GM03348 (cell line): ENCODE measurements around the gene CFAP410.
"Not testable (repeated sequence)": the region's sequence is repeated elsewhere in the genome, so short reads cannot be mapped to it uniquely, and the experiment has no call there.

Experiments used
- DNase-seq: peaks from one replicate; pipeline ENCODE4 v3.0.0; 2012; ENCODE audit warnings: low spot score

CFAP410 gene

DNA sequence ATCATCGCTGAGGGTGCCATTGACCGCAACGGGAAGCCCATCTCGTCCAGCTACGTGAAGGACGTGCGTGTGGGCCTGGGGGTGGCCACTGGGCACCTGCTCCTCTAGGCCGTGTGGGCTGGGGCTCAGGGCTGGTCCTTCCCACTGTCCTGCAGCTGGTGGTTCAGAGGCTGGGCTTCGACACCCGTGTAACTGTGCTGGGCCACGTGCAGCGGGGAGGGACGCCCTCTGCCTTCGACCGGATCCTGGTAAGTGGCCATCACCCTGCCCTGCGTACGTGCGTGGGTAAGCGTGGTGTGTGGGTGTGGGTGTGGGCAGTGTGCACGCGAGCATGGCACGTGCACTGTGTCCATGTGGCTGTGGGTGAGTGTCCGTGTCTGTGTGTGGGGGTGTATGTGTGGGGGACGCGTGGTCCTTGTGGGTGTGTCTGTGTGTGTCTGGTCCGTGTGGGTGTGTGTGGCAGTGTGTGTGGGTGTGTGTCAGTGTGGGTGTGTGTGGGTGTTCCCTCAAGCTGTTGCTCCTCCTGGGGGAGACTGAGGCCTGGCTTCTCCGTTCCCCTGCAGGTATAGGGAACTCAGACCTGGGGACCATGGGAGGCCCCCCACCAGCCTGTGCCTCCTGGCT, 22.8 kb downstream of the CFAP410 start:
- no peak for DNase-seq

DNA sequence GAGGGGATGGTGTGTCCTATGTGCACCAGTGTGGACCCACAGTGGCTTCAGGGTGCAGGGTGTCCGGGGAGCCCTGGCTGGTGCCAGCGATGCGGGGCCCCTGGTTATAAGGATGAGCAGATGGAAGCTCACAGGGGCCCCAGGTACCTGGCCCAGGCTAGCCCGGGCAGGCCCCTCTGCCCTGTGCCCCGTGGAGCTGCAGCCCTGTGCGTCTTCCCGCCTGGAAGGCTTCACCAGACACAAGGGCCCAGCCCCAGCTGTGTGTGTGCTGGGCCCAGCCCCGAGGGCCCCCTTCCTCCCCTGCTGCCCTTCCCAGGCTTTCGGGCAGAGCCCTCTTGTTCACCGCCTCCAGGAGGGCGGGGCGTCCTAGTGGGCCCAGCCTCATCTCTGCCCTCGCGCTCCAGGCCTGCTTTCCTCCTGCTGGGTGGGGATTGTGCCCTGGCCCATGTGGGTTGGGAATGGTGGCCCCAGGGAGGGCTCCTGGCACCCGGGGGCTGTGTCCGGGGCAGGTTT, 23.4 kb downstream of the CFAP410 start:
- DNase-seq, result no peak

DNA sequence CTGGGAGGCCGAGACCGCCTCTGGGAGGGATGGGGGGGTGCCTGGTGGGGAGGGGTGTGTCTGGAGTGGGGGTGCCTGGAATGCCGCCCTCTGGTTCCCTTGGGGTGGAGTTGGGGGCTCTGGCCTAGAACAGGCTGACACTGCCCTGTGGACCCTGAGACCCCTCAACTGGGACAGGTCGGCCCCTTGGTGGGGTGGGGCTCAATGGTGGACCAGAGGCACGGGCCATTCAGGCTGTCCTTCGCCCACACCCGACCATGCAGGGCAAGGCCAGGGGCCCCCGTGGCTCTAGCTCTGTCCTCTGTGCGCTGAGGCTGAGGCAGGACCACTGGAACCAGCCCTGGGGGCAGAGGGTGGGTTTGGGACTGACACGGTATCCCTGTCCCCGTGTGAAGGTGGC, 24.6 kb downstream of the CFAP410 start:
- DNase-seq, result no peak

DNA sequence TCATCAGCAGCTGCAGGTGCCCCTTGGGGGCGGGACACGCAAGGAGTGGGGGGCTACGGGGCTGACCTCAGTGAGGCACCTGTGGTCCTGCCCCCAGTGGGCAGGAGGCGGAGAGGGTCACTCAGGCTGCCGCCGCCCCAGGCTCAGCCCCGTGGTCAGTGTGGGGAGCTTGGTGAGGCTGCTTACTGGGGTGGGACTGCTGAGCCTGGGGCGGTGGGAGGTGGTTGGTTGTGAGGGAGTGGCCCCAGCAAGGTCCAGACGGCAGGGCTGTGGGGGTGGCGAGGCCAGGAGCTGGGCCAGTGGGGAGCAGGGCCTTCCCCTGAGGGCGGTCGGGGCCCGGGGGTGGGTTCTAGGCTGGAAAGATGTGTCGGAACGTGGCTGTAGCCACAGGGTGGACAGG, 25.1 kb downstream of the CFAP410 start:
- no peak for DNase-seq

DNA sequence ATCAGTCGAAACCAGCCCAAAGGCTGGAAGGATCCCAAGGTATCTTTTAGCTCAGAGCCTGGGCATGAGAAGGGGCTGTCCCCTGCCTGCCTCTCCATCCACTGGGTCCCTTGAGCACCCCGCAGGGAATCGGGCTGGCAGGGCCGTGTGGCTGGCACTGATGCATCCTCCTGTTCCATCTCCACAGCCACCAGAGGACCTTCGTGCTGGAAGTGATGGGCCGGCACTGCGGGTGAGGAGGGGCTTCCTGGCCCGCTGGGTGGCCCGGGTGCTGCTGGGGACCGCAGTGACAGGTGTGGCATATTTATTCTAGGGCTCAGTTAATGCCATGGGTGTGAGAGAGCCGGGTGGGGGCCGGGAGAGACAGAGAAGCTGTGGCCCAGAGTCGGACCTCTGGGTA, 25.7 kb downstream of the CFAP410 start:
- DNase-seq, result no peak

DNA sequence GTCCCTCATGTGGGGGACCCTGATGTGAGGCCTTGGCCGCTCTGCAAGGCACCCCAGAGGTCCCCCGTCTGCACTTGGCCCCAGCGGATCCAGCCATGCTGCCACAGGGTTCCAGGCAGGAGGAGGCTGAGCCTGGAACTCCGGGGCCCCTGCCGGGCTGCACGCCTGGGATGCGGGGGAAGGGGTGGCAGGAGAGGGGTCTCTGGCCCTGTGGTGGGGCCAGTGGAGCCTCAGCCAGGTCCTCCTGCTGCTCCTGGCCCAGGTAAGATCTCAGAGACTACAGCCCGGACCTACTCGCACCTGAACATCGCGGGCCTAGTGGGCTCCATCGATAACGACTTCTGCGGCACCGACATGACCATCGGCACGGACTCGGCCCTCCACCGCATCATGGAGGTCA, 26.5 kb downstream of the CFAP410 start:
- no peak for DNase-seq

DNA sequence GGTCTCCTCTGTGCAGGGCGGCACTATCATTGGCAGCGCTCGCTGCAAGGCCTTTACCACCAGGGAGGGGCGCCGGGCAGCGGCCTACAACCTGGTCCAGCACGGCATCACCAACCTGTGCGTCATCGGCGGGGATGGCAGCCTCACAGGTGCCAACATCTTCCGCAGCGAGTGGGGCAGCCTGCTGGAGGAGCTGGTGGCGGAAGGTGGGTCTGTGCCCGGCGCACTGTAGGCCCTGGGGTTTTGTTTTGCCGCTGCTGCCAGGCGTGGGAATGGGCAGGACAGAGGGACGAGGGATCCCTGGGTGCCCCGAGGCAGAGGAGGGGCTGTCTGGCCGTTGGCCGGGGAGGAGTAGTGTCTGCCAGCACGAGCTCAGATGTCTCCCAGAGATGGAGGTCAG, 27.1 kb downstream of the CFAP410 start:
- DNase-seq, result no peak

DNA sequence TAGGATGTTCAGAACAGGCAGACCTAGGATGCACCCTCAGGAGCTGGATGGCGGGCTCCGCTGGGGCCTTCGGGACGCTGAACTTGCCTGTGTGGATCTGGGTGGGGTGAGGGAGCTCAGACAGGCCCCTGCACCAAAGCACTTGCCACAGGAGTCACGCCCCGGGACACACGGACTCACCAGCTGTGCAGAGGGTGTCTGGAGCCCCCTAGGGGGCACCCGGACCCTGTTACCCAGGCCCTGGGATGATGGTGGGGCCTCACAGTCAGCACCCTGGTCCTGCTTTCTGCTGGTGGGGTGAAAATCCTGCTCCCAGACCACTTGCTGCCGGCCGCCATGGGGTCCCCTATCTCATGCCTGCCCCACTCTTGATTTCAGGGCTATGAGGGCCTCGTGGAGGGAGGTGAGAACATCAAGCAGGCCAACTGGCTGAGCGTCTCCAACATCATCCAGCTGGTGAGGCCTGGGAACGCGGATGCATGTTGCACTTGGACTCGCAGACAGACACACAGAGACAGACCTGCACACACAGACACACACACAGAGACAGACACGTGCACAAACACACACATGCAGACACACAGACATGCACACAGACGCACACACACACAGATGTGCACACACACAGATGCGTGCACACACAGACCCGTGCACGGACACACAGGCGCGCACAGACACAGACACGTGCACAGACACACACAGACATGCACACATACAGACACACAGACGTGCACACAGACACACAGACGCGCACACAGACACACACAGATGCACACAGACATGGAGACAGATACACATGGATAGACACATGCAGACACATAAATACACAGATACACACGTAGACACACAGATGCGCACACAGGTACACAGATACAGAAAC, 28.3 kb downstream of the CFAP410 start:
- DNase-seq, result no peak

DNA sequence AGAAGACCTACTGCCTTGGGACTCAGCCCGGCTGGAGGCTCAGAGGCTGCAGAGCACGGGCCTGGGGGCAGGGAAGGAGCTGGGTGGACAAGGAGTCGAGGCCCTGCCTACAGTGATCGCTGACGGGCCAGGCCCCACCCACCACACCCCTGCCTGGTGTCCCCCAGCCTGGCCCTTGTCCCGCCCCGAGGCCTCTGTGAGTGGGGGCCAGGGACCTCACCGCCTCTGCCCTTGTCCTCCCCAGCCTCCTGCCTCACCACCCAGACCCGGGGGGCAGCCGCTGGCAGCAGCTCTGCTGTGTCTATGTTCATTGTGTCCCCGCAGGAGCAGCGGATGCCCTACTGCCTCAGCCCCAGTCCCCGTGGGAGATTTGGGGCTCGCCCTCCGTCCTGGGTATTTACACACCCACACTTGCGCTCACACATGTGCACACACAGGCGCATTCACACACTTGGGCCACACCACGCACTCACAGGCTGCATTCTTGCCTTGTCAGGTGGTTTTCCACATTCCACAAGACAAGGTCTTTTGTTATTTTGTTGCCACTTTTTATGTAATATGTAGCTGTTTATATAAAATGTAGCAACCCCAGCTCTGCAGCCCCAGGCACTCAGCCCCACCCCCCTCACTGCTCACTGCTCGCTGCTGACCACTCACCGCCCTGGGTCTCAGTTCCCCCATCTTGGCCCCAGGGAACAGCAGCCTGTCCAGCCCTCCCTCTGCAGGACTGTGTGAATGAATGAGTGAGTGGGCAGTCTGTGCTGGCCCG, 32.1 kb downstream of the CFAP410 start:
- no peak for DNase-seq

DNA sequence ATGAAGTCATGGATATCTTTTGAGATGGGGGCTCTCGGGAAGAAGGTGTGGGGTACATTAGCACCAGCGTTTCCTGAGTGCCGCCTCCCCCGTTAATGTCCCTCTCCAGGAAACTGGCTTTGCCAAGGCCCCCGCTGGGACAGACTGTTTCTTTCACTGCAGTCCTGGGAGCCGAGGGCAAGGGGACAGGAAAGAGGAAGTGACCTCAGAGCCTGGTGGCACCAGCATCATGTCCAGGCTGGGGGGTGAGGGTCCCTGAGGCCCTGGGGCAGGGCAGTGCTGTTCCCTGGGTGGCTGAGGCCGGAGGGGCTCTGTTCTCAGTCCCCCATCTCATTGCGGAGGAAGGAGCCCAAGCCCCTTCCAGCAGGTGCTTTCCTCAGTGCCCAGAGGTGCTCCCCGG, 33.5 kb downstream of the CFAP410 start:
- DNase-seq, result no peak

DNA sequence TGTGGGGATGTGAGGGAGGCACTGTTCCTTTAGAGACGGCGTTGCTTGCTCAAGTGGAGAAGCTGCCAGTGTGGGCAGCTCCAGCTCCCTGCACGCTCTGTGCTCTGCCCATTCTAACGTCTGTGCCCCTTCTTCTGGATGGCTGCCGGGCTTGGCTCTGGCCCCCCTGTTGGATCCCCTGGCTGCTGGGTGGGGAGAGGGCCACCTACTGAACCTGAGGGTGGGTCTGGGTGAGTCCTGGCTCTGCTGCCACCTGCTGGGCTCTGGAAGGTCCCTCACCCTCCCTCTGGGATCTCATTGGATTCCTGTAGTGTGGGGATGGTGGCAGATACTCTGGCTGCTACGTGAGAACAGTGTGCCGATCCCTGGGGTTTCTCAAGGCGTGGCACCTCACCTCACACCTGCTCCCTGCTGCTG, 34.3 kb downstream of the CFAP410 start:
- peak; percentile 76 for DNase-seq

DNA sequence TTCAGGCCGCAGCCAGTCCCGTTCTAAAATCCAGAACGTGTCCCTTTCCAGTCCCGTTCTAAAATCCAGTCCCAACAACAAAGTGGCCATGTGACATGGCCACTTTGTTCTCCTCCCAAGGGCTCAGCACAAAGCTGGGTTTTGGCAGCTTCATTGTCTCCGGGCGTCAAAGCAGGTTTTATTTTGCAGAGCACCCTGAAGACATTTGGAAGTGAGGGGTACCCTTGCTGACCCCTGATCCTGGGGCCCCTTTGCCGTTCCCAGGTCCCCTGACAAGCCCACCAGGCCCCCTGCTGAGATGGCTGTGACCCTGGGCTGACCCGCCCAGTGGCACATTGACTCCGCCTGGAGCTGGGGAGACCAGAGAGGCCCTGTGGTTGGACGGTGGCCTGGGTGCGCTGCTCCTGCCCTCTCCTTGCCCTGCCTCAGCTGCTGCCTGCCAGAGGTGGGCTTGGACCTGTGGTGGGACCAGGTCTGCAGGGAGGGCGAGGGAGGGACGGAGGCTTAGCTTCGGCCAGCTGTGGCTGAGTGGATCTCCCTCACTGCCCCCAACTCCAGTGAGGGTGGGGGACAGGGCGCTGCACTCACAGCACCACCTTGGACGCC, 35.1 kb downstream of the CFAP410 start:
- no peak for DNase-seq

DNA sequence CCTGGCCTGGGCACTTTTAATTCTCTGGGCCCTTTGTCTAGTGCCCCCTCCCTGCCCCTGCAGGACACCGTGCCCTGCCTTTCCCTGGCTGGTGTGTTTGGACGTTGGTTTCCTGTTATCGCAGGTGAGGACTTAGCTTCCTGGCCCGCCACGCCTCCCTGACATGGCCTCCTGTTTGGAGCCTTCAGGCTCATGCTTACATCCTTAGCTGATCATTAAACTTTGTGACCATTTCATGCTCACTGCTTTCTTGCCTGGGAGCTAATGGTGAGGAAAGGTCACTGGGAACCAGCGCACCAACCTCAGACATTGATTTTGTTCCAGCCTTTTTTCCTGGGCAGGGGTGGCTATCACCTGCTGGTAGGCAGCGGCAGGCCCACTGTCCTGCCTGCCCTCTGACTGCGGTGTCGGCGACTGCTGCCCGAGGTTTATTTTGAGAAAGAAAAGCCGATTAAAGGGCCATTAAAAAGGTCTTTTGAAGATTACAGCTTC, 35.7 kb downstream of the CFAP410 start:
- DNase-seq, result no peak

DNA sequence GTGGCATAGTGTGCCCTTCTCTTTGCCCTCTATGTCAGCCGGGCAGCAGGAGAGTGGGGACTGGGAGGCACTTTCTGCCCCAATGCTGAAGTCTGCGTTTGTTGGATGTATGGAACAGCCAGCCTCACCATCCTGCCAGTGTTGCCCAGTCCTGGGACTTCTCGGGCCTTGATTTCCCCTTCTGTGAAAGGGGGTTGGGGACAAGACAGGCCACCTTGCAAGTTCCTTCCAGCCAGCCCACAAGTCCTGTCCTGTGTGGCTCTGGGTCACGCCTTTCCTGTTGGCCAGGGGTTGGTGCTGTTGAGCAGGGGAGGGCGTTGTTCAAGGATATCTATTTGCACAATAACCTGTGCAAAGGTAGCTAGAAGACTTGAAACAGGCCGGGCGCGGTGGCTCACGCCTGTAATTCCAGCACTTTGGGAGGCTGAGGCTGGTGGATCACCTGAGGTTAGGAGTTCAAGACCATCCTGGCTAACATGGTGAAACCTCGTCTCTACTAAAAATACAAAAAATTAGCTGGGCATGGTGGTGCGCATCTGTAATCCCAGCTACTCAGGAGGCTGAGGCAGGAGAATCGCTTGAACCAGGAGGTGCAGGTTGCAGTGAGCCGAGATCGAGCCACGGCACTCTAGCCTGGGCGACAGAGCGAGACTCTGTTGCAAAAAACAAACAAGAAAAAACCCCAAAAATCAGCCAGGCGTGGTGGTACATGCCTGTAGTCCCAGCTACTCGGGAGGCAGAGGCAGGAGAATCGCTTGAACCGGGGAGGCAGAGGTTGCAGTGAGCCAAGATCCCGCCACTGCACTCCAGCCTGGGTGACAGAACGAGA, 36.4 kb downstream of the CFAP410 start:
- not testable (repeated sequence) for DNase-seq

DNA sequence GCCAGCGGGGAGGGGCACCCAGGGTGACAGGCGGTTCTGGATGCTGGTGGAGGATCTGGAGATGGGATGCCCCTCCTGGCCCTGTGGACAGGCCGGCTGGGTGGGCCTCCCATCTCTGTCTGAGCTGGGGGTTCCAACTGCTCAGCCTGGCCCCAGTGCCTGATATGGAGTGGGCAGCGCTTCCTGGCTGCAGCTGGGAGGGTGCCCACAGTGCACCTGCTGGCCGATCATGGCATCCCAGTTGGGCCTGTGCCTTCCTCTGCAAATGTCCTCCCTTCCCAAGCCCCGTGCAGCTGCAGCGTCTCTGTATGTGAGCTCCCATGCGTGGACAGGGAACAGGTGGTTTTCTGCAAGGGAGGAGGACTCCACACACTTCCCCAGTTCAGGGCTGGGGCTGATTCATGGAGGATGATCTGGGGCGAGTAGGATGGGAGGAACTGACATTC, 37.2 kb downstream of the CFAP410 start:
- DNase-seq, result no peak

DNA sequence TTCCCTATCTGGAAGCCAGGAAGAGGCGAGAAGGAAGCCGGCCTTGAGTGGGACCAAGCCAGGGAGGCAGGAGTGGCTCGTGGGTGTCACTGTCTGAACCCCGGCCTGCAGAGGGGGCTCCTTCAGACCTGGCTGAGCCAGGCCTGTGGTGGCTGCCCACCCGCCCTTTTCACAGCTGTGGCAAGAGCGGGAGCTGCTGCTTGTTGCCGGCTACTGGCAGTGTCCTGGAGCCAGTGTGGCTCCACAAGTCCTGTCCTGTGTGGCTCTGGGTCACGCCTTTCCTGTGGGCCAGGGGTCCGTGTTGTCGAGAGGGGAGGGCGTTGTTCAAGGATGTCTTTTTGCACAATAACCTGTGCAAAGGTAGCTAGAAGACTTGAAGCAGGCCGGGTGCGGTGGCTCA, 38.0 kb downstream of the CFAP410 start:
- no peak for DNase-seq

DNA sequence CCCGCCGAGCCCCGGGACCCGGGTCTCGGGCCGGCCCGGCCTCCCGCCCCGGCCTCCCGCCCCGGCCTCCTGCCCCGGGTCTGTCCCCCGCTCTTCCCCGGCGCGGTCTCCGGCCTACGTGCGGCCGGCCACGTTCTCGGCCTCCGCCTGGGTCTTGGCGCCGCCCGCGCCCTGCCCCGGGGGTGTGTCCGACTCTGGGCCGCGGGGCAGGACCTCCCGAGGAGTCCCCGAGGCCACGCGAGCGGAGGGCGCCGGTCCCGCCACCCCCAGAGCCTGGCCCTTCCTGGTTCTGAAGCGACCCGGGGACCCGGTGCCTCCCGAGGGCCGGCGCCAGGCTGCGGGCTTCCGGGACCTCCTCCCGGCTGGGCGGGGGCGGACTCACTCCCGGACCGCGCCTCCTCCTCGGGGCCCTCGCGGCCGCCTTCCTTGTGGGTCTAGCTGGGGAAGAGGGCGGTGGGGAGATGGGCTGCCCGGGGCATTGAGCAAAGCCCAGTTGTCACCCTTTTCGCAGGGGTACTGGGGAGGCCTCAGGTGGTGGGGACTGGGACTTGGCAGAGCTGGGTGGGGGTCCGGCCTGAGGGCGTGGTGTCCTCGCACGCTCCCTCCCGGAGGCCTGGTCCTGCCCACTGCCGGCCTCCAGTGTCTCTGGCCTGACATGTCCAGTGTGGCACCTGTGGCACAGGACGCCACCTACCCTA, 38.8 kb downstream of the CFAP410 start:
- peak; percentile 95 for DNase-seq

DNA sequence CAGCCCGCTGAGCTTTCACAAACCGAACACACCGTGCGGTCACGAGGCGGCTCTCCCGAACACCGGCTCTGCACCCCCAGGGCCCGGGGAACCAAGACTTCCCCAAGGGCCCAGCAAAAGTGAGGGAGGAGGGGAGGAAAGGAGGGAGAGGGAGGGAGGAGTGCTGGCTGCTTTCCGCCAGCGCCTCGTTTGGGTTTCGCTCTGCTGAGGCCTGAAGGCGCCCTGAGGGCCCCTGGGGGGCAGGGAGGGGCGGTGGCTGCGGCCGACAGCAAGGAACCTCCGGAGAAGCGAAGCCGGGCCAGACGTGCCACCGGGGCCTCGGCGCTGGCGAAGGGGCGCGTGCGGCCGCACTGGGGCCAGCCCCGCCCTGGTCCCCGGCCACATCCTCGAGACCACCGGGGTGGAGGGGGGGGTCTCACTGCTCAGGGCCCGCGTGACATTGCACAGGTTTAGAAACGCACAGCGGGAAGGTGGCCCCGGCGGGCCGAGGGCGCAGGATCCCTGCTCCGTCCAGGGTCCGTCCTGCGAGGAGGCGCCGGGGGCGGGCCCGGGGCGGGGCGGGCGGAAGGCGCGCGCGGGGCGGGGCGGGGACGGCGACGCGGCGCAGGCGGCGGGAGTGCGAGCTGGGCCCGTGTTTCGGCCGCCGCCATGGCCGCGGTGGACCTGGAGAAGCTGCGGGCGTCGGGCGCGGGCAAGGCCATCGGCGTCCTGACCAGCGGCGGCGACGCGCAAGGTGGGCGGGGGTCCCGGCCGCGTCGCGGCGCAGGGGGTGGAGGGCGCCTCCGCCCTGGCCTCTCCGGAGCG, 39.5 kb downstream of the CFAP410 start, which contains the start of gene PFKL:
Gene PFKL, plus strand, starts transcription at position 596 of the 804 bp plus-strand sequence. Its CDS starts 53 bp downstream, at position 649.
- peak; percentile 97 for DNase-seq

DNA sequence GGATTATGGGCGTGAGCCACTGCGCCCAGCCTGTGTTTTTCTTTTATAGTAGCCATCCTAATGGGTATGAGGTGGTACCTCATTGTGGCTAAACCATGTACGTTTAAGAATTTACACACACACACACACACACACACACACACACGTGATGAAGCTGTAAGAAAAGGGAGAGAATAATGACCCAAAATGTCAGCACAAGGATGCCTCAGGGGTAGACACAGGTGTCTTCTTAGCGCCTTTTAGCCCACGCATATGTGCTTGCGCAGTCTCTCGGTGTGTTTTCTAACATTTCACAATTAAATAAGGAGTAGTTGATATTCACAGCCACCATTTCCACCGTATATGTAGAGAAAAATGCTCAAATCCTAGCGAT, 40.1 kb downstream of the CFAP410 start:
- DNase-seq, result no peak

DNA sequence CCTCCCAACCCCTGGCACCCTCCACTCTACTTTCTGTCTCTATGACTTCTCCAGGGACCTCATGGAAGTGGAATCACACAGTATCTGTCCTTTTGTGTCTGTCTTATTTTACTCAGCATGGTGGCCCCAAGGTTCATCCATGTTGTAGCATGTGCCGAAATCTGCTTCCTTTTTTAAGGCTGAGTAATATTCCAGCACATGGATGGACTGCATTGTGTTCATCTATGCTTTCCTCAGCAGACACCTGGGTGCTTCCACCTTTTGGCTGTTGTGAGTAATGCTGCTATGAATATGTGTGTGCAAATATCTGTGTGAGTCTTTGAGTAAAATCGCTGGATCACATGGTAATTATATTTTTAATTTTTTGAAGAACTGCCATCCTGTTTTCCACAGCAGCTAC, 40.9 kb downstream of the CFAP410 start:
- no peak for DNase-seq
